GM12878 (cell line): ENCODE data around the gene CSF1. TPM values are rescaled to one million over a fixed set of nuclear protein-coding genes. Genes with fewer than 3 reads are reported as not detected.
"Not testable (repeated sequence)": the region's sequence is repeated elsewhere in the genome, so short reads cannot be mapped to it uniquely, and the experiment has no call there.

Experiments
- ATAC-seq: fragments of 200-7000 bp; cut with Tn5 transposase; 3 replicates; pipeline ENCODE4 v1.9.1; 2020; ENCODE audit warnings: mild to moderate bottlenecking, moderate library complexity
- BruUV-seq: library from RNA; stranded (reverse); fragments of 400-500 nt; replicated peaks from 2 replicates; lab custom pipeline; 2021; lab: Mats Ljungman, UMichigan
- CTCF ChIA-PET: fragments of 300-600 bp; sonication (Branson Sonifier 250); formaldehyde crosslinking; extraction: SDS; loops from one replicate; lab custom pipeline; 2021; ENCODE audit warnings: inconsistent platforms; lab: Yijun Ruan, JAX
- POLR2A ChIA-PET: fragments of 350-600 bp; formaldehyde crosslinking; extraction: SDS; loops from one replicate; lab custom pipeline; 2021; ENCODE audit warnings: inconsistent platforms; lab: Charles Lee
- RAD21 ChIA-PET: fragments of 300-600 bp; sonication (Branson Sonifier 250); formaldehyde crosslinking; loops from one replicate; lab custom pipeline; 2023; ENCODE audit warnings: antibody characterized with exemption; ENCODE audit not compliant: unreplicated experiment; lab: Charles Lee
- SMC1A ChIA-PET: fragments of 300-600 bp; sonication (Branson Sonifier 250); formaldehyde crosslinking; loops from one replicate; lab custom pipeline; 2023; ENCODE audit not compliant: unreplicated experiment, uncharacterized antibody; lab: Charles Lee
- DNase-seq: peaks from one replicate; pipeline ENCODE4 v3.0.0-alpha.2; 2011; ENCODE audit warnings: low read depth, low spot score
- FAIRE-seq: peaks from 3 replicates; lab custom pipeline; 2011; peaks lifted over from hg19 to GRCh38; lab: Jason Lieb, UNC
- H2AFZ ChIP-seq: 2 replicates; pipeline ENCODE4 v1.6.0; 2011; ENCODE audit warnings: low read depth, low read length, control low read depth; ENCODE audit not compliant: control insufficient read depth
- H3K27ac ChIP-seq: 2 replicates; pipeline ENCODE4 v1.5.1; 2011; ENCODE audit warnings: control low read depth; ENCODE audit not compliant: control insufficient read depth, insufficient read depth
- H3K27me3 ChIP-seq, 2 experiments: replicated peaks in 1 of 2; 2 replicates each; pipeline versions ENCODE4 v1.6.0 to v1.6.1; 2011; ENCODE audit warnings: low read length in 1 of 2; ENCODE audit not compliant: control insufficient read depth in 2 of 2, insufficient read depth in 2 of 2
- H3K36me3 ChIP-seq, 2 experiments: 2 replicates each; pipeline ENCODE4 v1.5.1; 2011; ENCODE audit warnings: low read length in 1 of 2; ENCODE audit not compliant: control insufficient read depth in 2 of 2, insufficient read depth in 2 of 2
- H3K4me1 ChIP-seq: 2 replicates; pipeline ENCODE4 v1.6.1; 2011; ENCODE audit warnings: mild to moderate bottlenecking, low read length, moderate library complexity, mixed read lengths; ENCODE audit not compliant: control insufficient read depth, insufficient read depth
- H3K4me2 ChIP-seq: 2 replicates; pipeline ENCODE4 v1.6.0; 2011; ENCODE audit warnings: control low read depth; ENCODE audit not compliant: control insufficient read depth, insufficient read depth
- H3K4me3 ChIP-seq: fragments of 200-600 bp; sonication (generic); 2 replicates; pipeline ENCODE4 v1.5.1; 2016
- H3K79me2 ChIP-seq: 2 replicates; pipeline ENCODE4 v1.6.0; 2011; ENCODE audit warnings: low read length; ENCODE audit not compliant: control insufficient read depth, insufficient read depth
- H3K9ac ChIP-seq: 2 replicates; pipeline ENCODE4 v1.8.0; 2011; ENCODE audit warnings: low read length, control low read depth, mixed read lengths; ENCODE audit not compliant: control insufficient read depth, insufficient read depth
- H3K9me3 ChIP-seq: replicated peaks from 3 replicates; pipeline ENCODE4 v1.5.1; 2011; ENCODE audit warnings: mild to moderate bottlenecking, low read length; ENCODE audit not compliant: control insufficient read depth, insufficient read depth
- H4K20me1 ChIP-seq: 2 replicates; pipeline ENCODE4 v1.6.0; 2011; ENCODE audit not compliant: control insufficient read depth, insufficient read depth
- BHLHE40 ChIP-seq, 2 experiments: fragments of 450-650 bp in 1 of 2; IDR thresholded peaks; 2 replicates each; pipeline ENCODE4 v1.6.1; 2011 to 2017; ENCODE audit warnings: low read depth in 2 of 2, borderline replicate concordance in 1 of 2, improper control_type of control experiment in 1 of 2, low read length in 1 of 2, mild to moderate bottlenecking in 1 of 2
- KDM1A ChIP-seq: fragments of 200-600 bp; sonication (generic); IDR thresholded peaks from 2 replicates; pipeline ENCODE4 v1.6.1; 2016; ENCODE audit warnings: borderline replicate concordance
- NFYB ChIP-seq: IDR thresholded peaks from 2 replicates; pipeline ENCODE4 v1.6.1; 2011; ENCODE audit warnings: low read depth, mild to moderate bottlenecking, low read length, improper control_type of control experiment, moderate library complexity; ENCODE audit not compliant: insufficient read depth
- RBBP5 ChIP-seq: fragments of 200-600 bp; sonication (generic); conservative IDR thresholded peaks from 2 replicates; pipeline ENCODE4 v1.6.1; 2016
- RFX5 ChIP-seq: IDR thresholded peaks from 2 replicates; pipeline ENCODE4 v1.6.1; 2011; ENCODE audit warnings: low read depth, low read length, improper control_type of control experiment
- YBX1 ChIP-seq: fragments of 450-650 bp; IDR thresholded peaks from 2 replicates; pipeline ENCODE4 v1.6.1; 2016; ENCODE audit warnings: antibody characterized with exemption
- WGBS: methylation state at CpG from one replicate; pipeline ENCODE4 v1.1.6; 2016; ENCODE audit warnings: low lambda C conversion rate; ENCODE audit not compliant: insufficient replicate concordance, insufficient coverage; ENCODE audit errors: missing lambda C conversion rate; 5-methylcytosine and 5-hydroxymethylcytosine counted together
- in situ Hi-C: fragments of 300-500 bp; cut with MboI; formaldehyde crosslinking; loops from 9 replicates; pipeline ENCODE4 v1.14.3; 2018; ENCODE audit warnings: mixed read lengths
- intact Hi-C: fragments of 100-400 bp; cut with micrococcal nuclease; formaldehyde crosslinking; loops from one replicate; pipeline ENCODE4 v1.14.2; 2022; ENCODE audit not compliant: unreplicated experiment
- polyA plus RNA-seq, 11 experiments: library from polyadenylated mRNA; depleted of rRNA in 4 of 11; unstranded in 6 of 11; stranded (reverse) in 5 of 11; fragments of >200 nt; fragmentation: Nextera tagmentation in 4 of 11; fragmentation: Illumina TruSeq in 1 of 11; extraction: Ambion mirVana in 4 of 11; extraction: Trizol in 1 of 11; gene quantifications; 1 replicate in 1 of 11; 2 replicates in 10 of 11; pipeline versions ENCODE4 v1.2.1 to v1.2.3, GENCODE V29; 2011 to 2016; ENCODE audit warnings: inconsistent platforms in 2 of 11, missing spikeins in 2 of 11, low read depth in 1 of 11
- total RNA-seq, 4 experiments: library from RNA; depleted of rRNA in 3 of 4; stranded (reverse); fragments of >200 nt in 3 of 4; fragmentation: Illumina TruSeq in 1 of 4; extraction: Trizol in 1 of 4; gene quantifications; 2 replicates each; pipeline versions ENCODE4 v1.2.1 to v1.2.3, GENCODE V29; 2013 to 2021
- TF ChIP-seq, protein P1 (sequence below): fragments of 450-650 bp; IDR thresholded peaks from 2 replicates; pipeline ENCODE4 v1.6.1; 2018; ENCODE audit warnings: mild to moderate bottlenecking, low read depth, moderate library complexity; ENCODE audit not compliant: partially characterized antibody

CSF1 gene
- total and polyA plus RNA-seq, 10 of the 15 experiments (the other 5 are each of a cell fraction or from before 2014, with no cell fraction given), result 1.2 to 32.4 (median 13.0) TPM

DNA sequence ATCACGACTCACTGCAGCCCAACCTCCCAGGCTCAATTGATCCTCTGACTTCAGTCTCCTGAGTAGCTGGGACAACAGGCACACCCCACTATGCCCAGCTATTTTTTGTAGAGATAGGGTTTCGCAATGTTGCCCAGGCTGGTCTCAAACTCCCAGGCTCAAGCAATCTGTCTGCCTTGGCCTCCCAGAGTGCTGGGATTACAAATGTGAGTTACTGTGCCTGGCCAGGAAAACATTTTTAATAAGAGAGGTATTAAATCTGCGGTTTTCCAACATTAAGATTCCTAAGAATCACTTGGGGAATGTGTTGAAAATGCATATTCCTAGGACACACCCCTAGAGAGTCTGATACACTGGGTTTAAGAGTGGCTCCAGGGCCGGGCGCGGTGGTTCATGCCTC lies 8.7 kb downstream of the CSF1 start:
- H3K9me3 ChIP-seq, result no peaks in the 10 kb centered on the region
- CTCF ChIA-PET, result interaction anchor here (1.2 to 2.5 kb wide), 4 partner anchors 15 to 143 kb away, joined by 3 to 12 read pairs (median 4); partner anchors contain the start of gene AHCYL1
- H3K4me3 ChIP-seq, result no peak overlapping the region
- H3K27ac ChIP-seq, result no peak overlapping the region
- no peaks in the 10 kb centered on the region; the same call in 1 of the 2 replicates for H4K20me1 ChIP-seq
- no peak for TF ChIP-seq RFX5
- TF ChIP-seq YBX1, result no peak
- TF ChIP-seq RBBP5, result no peak
- no peak for TF ChIP-seq KDM1A
- no peak for TF ChIP-seq BHLHE40 (IDR thresholded peaks at IDR 0.05; ENCODE audit: borderline replicate concordance in 1 of 2, low read depth in 2 of 2, low read length in 1 of 2)
- no peak for TF ChIP-seq NFYB
- TF ChIP-seq, protein P1, sequence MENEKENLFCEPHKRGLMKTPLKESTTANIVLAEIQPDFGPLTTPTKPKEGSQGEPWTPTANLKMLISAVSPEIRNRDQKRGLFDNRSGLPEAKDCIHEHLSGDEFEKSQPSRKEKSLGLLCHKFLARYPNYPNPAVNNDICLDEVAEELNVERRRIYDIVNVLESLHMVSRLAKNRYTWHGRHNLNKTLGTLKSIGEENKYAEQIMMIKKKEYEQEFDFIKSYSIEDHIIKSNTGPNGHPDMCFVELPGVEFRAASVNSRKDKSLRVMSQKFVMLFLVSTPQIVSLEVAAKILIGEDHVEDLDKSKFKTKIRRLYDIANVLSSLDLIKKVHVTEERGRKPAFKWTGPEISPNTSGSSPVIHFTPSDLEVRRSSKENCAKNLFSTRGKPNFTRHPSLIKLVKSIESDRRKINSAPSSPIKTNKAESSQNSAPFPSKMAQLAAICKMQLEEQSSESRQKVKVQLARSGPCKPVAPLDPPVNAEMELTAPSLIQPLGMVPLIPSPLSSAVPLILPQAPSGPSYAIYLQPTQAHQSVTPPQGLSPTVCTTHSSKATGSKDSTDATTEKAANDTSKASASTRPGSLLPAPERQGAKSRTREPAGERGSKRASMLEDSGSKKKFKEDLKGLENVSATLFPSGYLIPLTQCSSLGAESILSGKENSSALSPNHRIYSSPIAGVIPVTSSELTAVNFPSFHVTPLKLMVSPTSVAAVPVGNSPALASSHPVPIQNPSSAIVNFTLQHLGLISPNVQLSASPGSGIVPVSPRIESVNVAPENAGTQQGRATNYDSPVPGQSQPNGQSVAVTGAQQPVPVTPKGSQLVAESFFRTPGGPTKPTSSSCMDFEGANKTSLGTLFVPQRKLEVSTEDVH, result no peak
- no peak for FAIRE-seq
- ATAC-seq, result no peak
- no peak for DNase-seq
- WGBS, result 97% methylated on average over 6 of the region's 6 CpGs
- no peaks in the 10 kb centered on the region for H3K27me3 ChIP-seq
- H3K4me1 ChIP-seq, result no peaks in the 10 kb centered on the region
- no peak overlapping the region for H3K9ac ChIP-seq
- peaks cover 9% of the 10 kb centered on the region for H3K79me2 ChIP-seq
- H3K4me2 ChIP-seq, result no peak overlapping the region
- BruUV-seq, result no TSS peak
- SMC1A ChIA-PET, result interaction anchor here (0.6 to 0.9 kb wide), 2 partner anchors 65 to 105 kb away, joined by 3 read pairs; partner anchors contain the start of gene AHCYL1
- intact Hi-C loops (no loop called here), in situ Hi-C loops (no loop called here)
- H2AFZ ChIP-seq, result no peak overlapping the region
- RAD21 ChIA-PET, result no interaction called here
- peaks cover 15 to 30% of the 10 kb centered on the region in 2 experiments for H3K36me3 ChIP-seq
- POLR2A ChIA-PET, result interaction anchor here (1.4 kb wide), 1 partner anchor 16 kb away, joined by 3 read pairs; no protein-coding TSS in a partner anchor

DNA sequence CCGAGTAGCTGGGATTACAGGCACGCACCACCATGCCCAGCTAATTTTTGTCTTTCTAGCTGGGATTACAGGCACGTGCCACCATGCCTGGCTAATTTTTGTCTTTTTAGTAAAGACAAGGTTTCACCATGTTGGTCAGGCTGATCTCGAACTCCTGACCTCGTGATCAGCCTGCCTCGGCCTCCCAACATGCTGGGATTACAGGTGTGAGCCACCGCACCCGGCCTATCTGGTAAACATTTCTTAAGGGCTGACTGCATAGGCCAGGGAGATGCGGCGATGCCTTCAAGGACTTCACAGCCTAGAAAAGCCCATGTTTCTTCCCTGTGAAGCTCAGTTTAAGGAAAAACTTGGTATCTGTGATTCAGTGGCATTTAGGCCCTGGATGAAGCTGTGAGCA lies 9.7 kb downstream of the CSF1 start:
- H4K20me1 ChIP-seq, BruUV-seq, H3K79me2 ChIP-seq, H3K4me2 ChIP-seq, H3K9ac ChIP-seq, H3K9me3 ChIP-seq, FAIRE-seq, H2AFZ ChIP-seq, H3K4me3 ChIP-seq, ATAC-seq, H3K27me3 ChIP-seq, H3K27ac ChIP-seq, DNase-seq, H3K4me1 ChIP-seq, intact Hi-C loops, POLR2A ChIA-PET, in situ Hi-C loops: not testable (repeated sequence)
- CTCF ChIA-PET, result interaction anchor here (1.2 to 2.5 kb wide), 3 partner anchors 9 to 64 kb away, joined by 3 to 12 read pairs (median 3); partner anchors contain the start of gene AHCYL1
- RAD21 ChIA-PET, result interaction anchor here (0.8 kb wide), 1 partner anchor 64 kb away, joined by 3 read pairs; the partner anchor contains the start of gene AHCYL1
- H3K36me3 ChIP-seq, result peaks cover 15 to 34% of the 10 kb centered on the region in 2 experiments
- SMC1A ChIA-PET, result interaction anchor here (1.4 kb wide), 1 partner anchor 9 kb away, joined by 3 read pairs; the partner anchor contains the start of gene CSF1
- WGBS, result 65% methylated on average over 10 of the region's 10 CpGs
